DND-41 (cell line): ENCODE measurements around the gene DNASE1L2.

Experiments used
- EZH2 ChIP-seq: IDR thresholded peaks from 3 replicates; pipeline ENCODE4 v1.6.1; 2012; ENCODE audit warnings: borderline replicate concordance, low read depth, mild to moderate bottlenecking, moderate library complexity, low read length, inconsistent platforms; ENCODE audit not compliant: severe bottlenecking
- TF ChIP-seq, protein P1 (sequence below): IDR thresholded peaks from 2 replicates; pipeline ENCODE4 v1.5.1; 2012; ENCODE audit warnings: borderline replicate concordance, low read length, moderate library complexity, mild to moderate bottlenecking; ENCODE audit not compliant: poor library complexity, severe bottlenecking; ENCODE audit errors: extremely low read depth

DNA sequence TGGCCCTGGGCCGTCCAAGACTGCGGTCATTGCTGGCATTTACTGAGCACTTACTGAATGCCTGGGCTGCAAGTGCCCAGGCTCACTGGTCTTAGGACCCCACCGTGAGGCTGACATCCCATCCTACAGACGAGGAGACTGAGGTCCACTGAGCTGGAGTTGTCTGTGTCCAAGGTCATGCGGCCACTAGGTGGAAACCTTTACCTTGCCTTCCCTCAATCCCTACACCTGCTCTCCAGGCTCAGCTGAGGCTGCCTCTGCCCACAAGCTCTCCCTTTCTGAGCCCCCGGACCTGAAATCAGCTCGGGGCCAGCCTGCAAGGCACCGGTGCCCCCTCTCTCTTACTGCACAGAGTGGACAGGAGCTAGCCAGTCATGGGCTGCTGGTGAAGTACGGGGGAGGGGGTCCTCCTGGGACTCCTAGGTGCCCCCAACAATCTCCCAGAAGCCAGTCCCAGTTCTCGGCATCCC is 41.4 kb upstream of the DNASE1L2 start:
- TF ChIP-seq, protein P1, sequence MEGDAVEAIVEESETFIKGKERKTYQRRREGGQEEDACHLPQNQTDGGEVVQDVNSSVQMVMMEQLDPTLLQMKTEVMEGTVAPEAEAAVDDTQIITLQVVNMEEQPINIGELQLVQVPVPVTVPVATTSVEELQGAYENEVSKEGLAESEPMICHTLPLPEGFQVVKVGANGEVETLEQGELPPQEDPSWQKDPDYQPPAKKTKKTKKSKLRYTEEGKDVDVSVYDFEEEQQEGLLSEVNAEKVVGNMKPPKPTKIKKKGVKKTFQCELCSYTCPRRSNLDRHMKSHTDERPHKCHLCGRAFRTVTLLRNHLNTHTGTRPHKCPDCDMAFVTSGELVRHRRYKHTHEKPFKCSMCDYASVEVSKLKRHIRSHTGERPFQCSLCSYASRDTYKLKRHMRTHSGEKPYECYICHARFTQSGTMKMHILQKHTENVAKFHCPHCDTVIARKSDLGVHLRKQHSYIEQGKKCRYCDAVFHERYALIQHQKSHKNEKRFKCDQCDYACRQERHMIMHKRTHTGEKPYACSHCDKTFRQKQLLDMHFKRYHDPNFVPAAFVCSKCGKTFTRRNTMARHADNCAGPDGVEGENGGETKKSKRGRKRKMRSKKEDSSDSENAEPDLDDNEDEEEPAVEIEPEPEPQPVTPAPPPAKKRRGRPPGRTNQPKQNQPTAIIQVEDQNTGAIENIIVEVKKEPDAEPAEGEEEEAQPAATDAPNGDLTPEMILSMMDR: peak; percentile 65
- TF ChIP-seq EZH2: no peak
